Measurements from ENCODE around the gene RBM33.

Gene RBM33

DNA sequence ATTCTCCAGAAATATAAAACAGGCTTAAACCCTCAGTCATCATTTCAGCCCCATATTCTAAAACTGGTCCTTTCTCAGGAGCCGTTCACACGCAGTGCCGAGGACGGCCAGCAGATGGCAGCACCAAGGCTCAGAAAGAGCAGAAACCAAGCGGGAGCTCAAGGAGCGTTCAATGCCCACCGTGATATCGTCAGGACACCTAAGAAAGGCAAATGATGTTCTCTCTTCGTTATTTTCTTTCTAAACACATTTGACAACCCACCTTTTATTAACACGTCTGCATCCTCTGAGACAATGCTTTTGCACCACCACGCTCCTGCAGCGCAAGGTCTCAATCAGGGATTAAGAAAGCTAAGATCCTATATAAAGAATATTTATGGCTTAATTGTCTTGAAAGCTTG, 45.7 kb upstream of the RBM33 start:
- peak; percentile 83 for DNase-seq
- no peaks in the 10 kb centered on the region for H3K79me2 ChIP-seq (ENCODE audit: low read length)
- H4K20me1 ChIP-seq (ENCODE audit: insufficient read depth, low read length), result no peaks in the 10 kb centered on the region
- no peaks in the 10 kb centered on the region for H3K9me3 ChIP-seq (replicated peaks; ENCODE audit: insufficient read depth, low read length)
- no peak overlapping the region for H3K9ac ChIP-seq (ENCODE audit: low read length)
- H3K4me1 ChIP-seq (ENCODE audit: low read length), result no peaks in the 10 kb centered on the region
- H3K27me3 ChIP-seq (replicated peaks; ENCODE audit: insufficient read depth, low read length), result no peaks in the 10 kb centered on the region; the same call in 1 of the 2 replicates
- no peaks in the 10 kb centered on the region for H3K36me3 ChIP-seq (replicated peaks; ENCODE audit: insufficient read depth, low read length)
- no peak for TF ChIP-seq EZH2 (optimal IDR thresholded peaks at IDR 0.05; ENCODE audit: low read depth, low read length)
- TF ChIP-seq, protein P1, sequence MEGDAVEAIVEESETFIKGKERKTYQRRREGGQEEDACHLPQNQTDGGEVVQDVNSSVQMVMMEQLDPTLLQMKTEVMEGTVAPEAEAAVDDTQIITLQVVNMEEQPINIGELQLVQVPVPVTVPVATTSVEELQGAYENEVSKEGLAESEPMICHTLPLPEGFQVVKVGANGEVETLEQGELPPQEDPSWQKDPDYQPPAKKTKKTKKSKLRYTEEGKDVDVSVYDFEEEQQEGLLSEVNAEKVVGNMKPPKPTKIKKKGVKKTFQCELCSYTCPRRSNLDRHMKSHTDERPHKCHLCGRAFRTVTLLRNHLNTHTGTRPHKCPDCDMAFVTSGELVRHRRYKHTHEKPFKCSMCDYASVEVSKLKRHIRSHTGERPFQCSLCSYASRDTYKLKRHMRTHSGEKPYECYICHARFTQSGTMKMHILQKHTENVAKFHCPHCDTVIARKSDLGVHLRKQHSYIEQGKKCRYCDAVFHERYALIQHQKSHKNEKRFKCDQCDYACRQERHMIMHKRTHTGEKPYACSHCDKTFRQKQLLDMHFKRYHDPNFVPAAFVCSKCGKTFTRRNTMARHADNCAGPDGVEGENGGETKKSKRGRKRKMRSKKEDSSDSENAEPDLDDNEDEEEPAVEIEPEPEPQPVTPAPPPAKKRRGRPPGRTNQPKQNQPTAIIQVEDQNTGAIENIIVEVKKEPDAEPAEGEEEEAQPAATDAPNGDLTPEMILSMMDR (IDR thresholded peaks at IDR 0.05; ENCODE audit: low read length), result peak; percentile 100
- TF ChIP-seq EZH2phosphoT487 (IDR thresholded peaks at IDR 0.05; ENCODE audit: low read length), result no peak
- no peaks in the 10 kb centered on the region for H3F3A ChIP-seq (ENCODE audit: insufficient read depth, low read length)
- no peaks in the 10 kb centered on the region for H3K9me2 ChIP-seq (replicated peaks; ENCODE audit: insufficient read depth, low read length)
- no peak overlapping the region for H3K4me3 ChIP-seq (ENCODE audit: low read length)
- H3K4me2 ChIP-seq (ENCODE audit: low read depth, low read length), result no peak overlapping the region
- no peak overlapping the region for H3K27ac ChIP-seq (ENCODE audit: low read length)
- H2AFZ ChIP-seq (ENCODE audit: low read length), result no peak overlapping the region

DNA sequence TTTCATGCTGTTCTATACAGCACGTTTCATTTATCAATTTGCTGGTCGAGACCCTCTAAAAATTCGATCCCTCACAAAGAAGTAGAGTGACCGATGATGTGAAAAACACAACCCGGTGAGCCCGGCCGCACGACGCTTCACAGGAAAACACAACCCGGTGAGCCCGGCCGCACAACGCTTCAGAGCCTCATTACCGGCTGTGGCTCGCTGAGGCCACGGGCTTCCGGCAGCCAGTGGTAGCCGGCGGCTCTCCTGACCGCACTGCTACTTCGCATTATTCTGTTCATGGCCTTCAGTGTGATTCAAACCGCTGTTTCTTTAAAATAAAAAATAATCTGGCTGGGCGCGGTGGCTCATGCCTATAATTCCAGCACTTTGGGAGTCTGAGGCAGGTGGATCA, 42.3 kb upstream of the RBM33 start:
- Histone ChIP-seq H3K27ac (ENCODE audit: low read length) (no peak overlapping the region), H3K9me2 (replicated peaks; ENCODE audit: insufficient read depth, low read length) (no peaks in the 10 kb centered on the region), H3K4me3 (ENCODE audit: low read length) (no peak overlapping the region), H3K9me3 (replicated peaks; ENCODE audit: insufficient read depth, low read length) (no peaks in the 10 kb centered on the region), H4K20me1 (ENCODE audit: insufficient read depth, low read length) (no peaks in the 10 kb centered on the region), H2AFZ (ENCODE audit: low read length) (no peak overlapping the region), H3K4me2 (ENCODE audit: low read depth, low read length) (no peak overlapping the region), H3K4me1 (ENCODE audit: low read length) (no peaks in the 10 kb centered on the region), H3K27me3 (replicated peaks; ENCODE audit: insufficient read depth, low read length) (no peaks in the 10 kb centered on the region; the same call in 1 of the 2 replicates), H3K36me3 (replicated peaks; ENCODE audit: insufficient read depth, low read length) (no peaks in the 10 kb centered on the region), H3F3A (ENCODE audit: insufficient read depth, low read length) (no peaks in the 10 kb centered on the region), H3K79me2 (ENCODE audit: low read length) (no peaks in the 10 kb centered on the region), H3K9ac (ENCODE audit: low read length) (no peak overlapping the region)
- TF ChIP-seq, protein P1 (IDR thresholded peaks at IDR 0.05; ENCODE audit: low read length), result no peak
- TF ChIP-seq EZH2 (optimal IDR thresholded peaks at IDR 0.05; ENCODE audit: low read depth, low read length) (no peak), EZH2phosphoT487 (IDR thresholded peaks at IDR 0.05; ENCODE audit: low read length) (no peak)
- DNase-seq, result no peak

DNA sequence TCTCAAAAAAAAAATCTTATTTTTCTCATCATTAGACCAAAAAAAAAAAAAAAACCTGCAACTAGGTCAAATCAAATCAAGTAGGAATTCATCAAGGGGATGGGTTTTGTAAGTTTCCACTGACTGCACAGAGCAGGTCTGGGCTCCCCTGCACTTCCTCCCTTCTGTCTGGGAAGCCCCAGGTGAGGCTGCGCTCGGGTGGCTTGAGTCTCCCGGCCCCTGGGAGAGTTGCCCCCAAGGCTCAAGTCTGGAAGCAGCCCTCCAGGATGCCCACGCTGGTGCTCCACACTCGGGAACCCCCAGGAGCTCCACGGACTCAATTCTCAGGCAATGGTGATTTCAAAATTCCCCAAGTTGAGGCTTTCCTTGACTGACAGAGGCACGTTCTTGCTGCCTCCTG, 41.7 kb upstream of the RBM33 start:
- H3K79me2 ChIP-seq (ENCODE audit: low read length), result no peaks in the 10 kb centered on the region
- DNase-seq, result no peak
- H3K36me3 ChIP-seq (replicated peaks; ENCODE audit: insufficient read depth, low read length), result no peaks in the 10 kb centered on the region
- H3K4me1 ChIP-seq (ENCODE audit: low read length), result no peaks in the 10 kb centered on the region
- no peak overlapping the region for H3K4me3 ChIP-seq (ENCODE audit: low read length)
- H3K4me2 ChIP-seq (ENCODE audit: low read depth, low read length), result no peak overlapping the region
- no peaks in the 10 kb centered on the region for H3F3A ChIP-seq (ENCODE audit: insufficient read depth, low read length)
- no peaks in the 10 kb centered on the region for H3K9me3 ChIP-seq (replicated peaks; ENCODE audit: insufficient read depth, low read length)
- no peak overlapping the region for H3K9ac ChIP-seq (ENCODE audit: low read length)
- H3K27ac ChIP-seq (ENCODE audit: low read length), result no peak overlapping the region
- no peaks in the 10 kb centered on the region for H4K20me1 ChIP-seq (ENCODE audit: insufficient read depth, low read length)
- no peak overlapping the region for H2AFZ ChIP-seq (ENCODE audit: low read length)
- H3K9me2 ChIP-seq (replicated peaks; ENCODE audit: insufficient read depth, low read length), result no peaks in the 10 kb centered on the region
- no peaks in the 10 kb centered on the region; the same call in 1 of the 2 replicates for H3K27me3 ChIP-seq (replicated peaks; ENCODE audit: insufficient read depth, low read length)
- TF ChIP-seq EZH2 (optimal IDR thresholded peaks at IDR 0.05; ENCODE audit: low read depth, low read length) (no peak), EZH2phosphoT487 (IDR thresholded peaks at IDR 0.05; ENCODE audit: low read length) (no peak)
- TF ChIP-seq, protein P1 (IDR thresholded peaks at IDR 0.05; ENCODE audit: low read length), result no peak
